Measurements from ENCODE around the gene CITED2. TPM values are rescaled to one million over a fixed set of nuclear protein-coding genes. Genes with fewer than 3 reads are reported as not detected.

CITED2 gene
- 100 to 1,000 TPM; 103 to 364 (median 228) TPM for total RNA-seq

GRCh38 chr6:139374357-139375225 lies at the start of gene CITED2:
Gene CITED2, minus strand, starts transcription at chr6:139374648. Its CDS starts 704 bp downstream, at chr6:139373944.
- peak; percentile 93 to 94 for ATAC-seq (ENCODE audit: low FRiP score in 2 of 2)
- no peaks in the 10 kb centered on the region for H3K27me3 ChIP-seq
- peak within 1 kb of the TSS; percentile 79 to 90 (median 88) for H3K4me3 ChIP-seq
- peak within 1 kb of the TSS; percentile 96 to 99 (median 99) for H3K27ac ChIP-seq
- TF ChIP-seq POLR2A (IDR thresholded peaks at IDR 0.05) (peak; percentile 84 to 99 (median 94)), EP300 (IDR thresholded peaks at IDR 0.05) (peak in 1 of 4 donors; percentile 72), CTCF (IDR thresholded peaks at IDR 0.05) (peak in 3 of 6 experiments; percentile 48 to 64 (median 63)), POLR2AphosphoS5 (IDR thresholded peaks at IDR 0.05) (peak; percentile 99 to 100)
- peaks cover 0 to 31% (median 5%) of the 10 kb centered on the region in 4 donors for H3K36me3 ChIP-seq
- 0% methylated on average over 30 to 45 of the region's 82 CpGs for whole genome bisulfite sequencing, 2 donors
- no peaks in the 10 kb centered on the region for H3K9me3 ChIP-seq
- DNase-seq, result peak; percentile 91 to 98
- peaks cover 10 to 36% (median 22%) of the 10 kb centered on the region in 4 donors for H3K4me1 ChIP-seq

GRCh38 chr6:139423037-139423703 lies 48.7 kb upstream of the CITED2 start:
- Histone ChIP-seq H3K36me3 (no peaks in the 10 kb centered on the region), H3K27me3 (no peaks in the 10 kb centered on the region), H3K9me3 (no peaks in the 10 kb centered on the region), H3K27ac (no peak overlapping the region), H3K4me3 (no peak overlapping the region), H3K4me1 (no peaks in the 10 kb centered on the region)
- DNase-seq (no peak), ATAC-seq (ENCODE audit: low FRiP score in 2 of 2) (no peak)
- 67 to 90% methylated on average over 6 of the region's 6 CpGs for WGBS, 2 donors
- TF ChIP-seq POLR2AphosphoS5 (IDR thresholded peaks at IDR 0.05), result no peak

GRCh38 chr6:139422105-139423036 lies 47.9 kb upstream of the CITED2 start:
- H3K4me3 ChIP-seq, result no peak overlapping the region
- ATAC-seq (ENCODE audit: low FRiP score in 2 of 2), result no peak
- no peak for DNase-seq
- H3K4me1 ChIP-seq, result no peaks in the 10 kb centered on the region
- no peaks in the 10 kb centered on the region for H3K36me3 ChIP-seq
- no peak for TF ChIP-seq CTCF (IDR thresholded peaks at IDR 0.05)
- TF ChIP-seq POLR2A (IDR thresholded peaks at IDR 0.05), result no peak
- TF ChIP-seq POLR2AphosphoS5 (IDR thresholded peaks at IDR 0.05), result no peak
- no peak for TF ChIP-seq EP300 (IDR thresholded peaks at IDR 0.05)
- no peaks in the 10 kb centered on the region for H3K9me3 ChIP-seq
- H3K27ac ChIP-seq, result no peak overlapping the region
- WGBS, 2 donors, result 78 to 80% methylated on average over 9 of the region's 9 CpGs
- no peaks in the 10 kb centered on the region for H3K27me3 ChIP-seq

GRCh38 chr6:139418481-139419132 lies 44.2 kb upstream of the CITED2 start:
- 65 to 69% methylated on average over 5 of the region's 5 CpGs for WGBS, 2 donors
- ATAC-seq (ENCODE audit: low FRiP score in 2 of 2) (no peak), DNase-seq (no peak)
- no peaks in the 10 kb centered on the region for H3K9me3 ChIP-seq
- no peak overlapping the region for H3K27ac ChIP-seq
- no peaks in the 10 kb centered on the region for H3K27me3 ChIP-seq
- H3K4me1 ChIP-seq, result no peaks in the 10 kb centered on the region
- TF ChIP-seq POLR2AphosphoS5 (IDR thresholded peaks at IDR 0.05) (no peak), CTCF (IDR thresholded peaks at IDR 0.05) (no peak)
- no peaks in the 10 kb centered on the region for H3K36me3 ChIP-seq
- no peak overlapping the region for H3K4me3 ChIP-seq
